GM23338 (cell line): ENCODE data around the gene TLR7.

Experiments
- CREB1 ChIP-seq: fragments of 250-450 bp; sonication (Bioruptor Pico); IDR thresholded peaks from 2 replicates; pipeline ENCODE4 v1.5.0; 2020; ENCODE audit warnings: low read depth, mild to moderate bottlenecking, moderate library complexity
- EZH2 ChIP-seq: fragments of 200-600 bp; sonication (generic); IDR thresholded peaks from one replicate; pipeline ENCODE4 v1.8.0; 2017; ENCODE audit warnings: antibody characterized with exemption, mild to moderate bottlenecking, low read depth; ENCODE audit not compliant: unreplicated experiment
- EZH2phosphoT487 ChIP-seq: fragments of 200-600 bp; sonication (generic); IDR thresholded peaks from one replicate; pipeline ENCODE4 v1.8.1; 2018; ENCODE audit warnings: antibody characterized with exemption; ENCODE audit not compliant: unreplicated experiment
- JUNB ChIP-seq: IDR thresholded peaks from one replicate; pipeline ENCODE4 v1.6.1; 2016; ENCODE audit warnings: antibody characterized with exemption; ENCODE audit not compliant: unreplicated experiment
- NANOG ChIP-seq: IDR thresholded peaks from 2 replicates; pipeline ENCODE4 v1.6.1; 2016; ENCODE audit warnings: antibody characterized with exemption, borderline replicate concordance
- POLR2AphosphoS5 ChIP-seq: IDR thresholded peaks from 2 replicates; pipeline ENCODE4 v1.6.1; 2016; ENCODE audit warnings: antibody characterized with exemption, low read depth
- STAT1 ChIP-seq: IDR thresholded peaks from one replicate; pipeline ENCODE4 v1.6.1; 2016; ENCODE audit warnings: antibody characterized with exemption; ENCODE audit not compliant: unreplicated experiment
- ZNF114 ChIP-seq: fragments of 250-450 bp; sonication (Bioruptor Pico); IDR thresholded peaks from 2 replicates; pipeline ENCODE4 v1.5.0; 2020; ENCODE audit warnings: mild to moderate bottlenecking, moderate library complexity
- ZNF331 ChIP-seq: fragments of 250-450 bp; sonication (Bioruptor Pico); IDR thresholded peaks from 2 replicates; pipeline ENCODE4 v1.5.0; 2020; ENCODE audit warnings: low read depth, mild to moderate bottlenecking, moderate library complexity
- TF ChIP-seq, protein P1 (sequence below), 2 experiments: fragments of 200-600 bp in 1 of 2; sonication (generic) in 1 of 2; conservative IDR thresholded peaks; 2 replicates each; pipeline versions ENCODE4 v1.5.1 to v1.6.1; 2016 to 2017; ENCODE audit warnings: antibody characterized with exemption in 2 of 2, low read depth in 2 of 2, mild to moderate bottlenecking in 2 of 2, moderate library complexity in 1 of 2
- TF ChIP-seq, protein P2 (sequence below): IDR thresholded peaks from one replicate; pipeline ENCODE4 v1.6.1; 2018; ENCODE audit warnings: antibody characterized with exemption; ENCODE audit not compliant: unreplicated experiment
- TF ChIP-seq, protein P3 (sequence below): IDR thresholded peaks from 2 replicates; pipeline ENCODE4 v1.6.1; 2016; ENCODE audit warnings: antibody characterized with exemption
- TF ChIP-seq, protein P4 (sequence below): fragments of 250-450 bp; sonication (Bioruptor Pico); IDR thresholded peaks from 2 replicates; pipeline ENCODE4 v1.5.0; 2020; ENCODE audit warnings: mild to moderate bottlenecking, moderate library complexity

DNA sequence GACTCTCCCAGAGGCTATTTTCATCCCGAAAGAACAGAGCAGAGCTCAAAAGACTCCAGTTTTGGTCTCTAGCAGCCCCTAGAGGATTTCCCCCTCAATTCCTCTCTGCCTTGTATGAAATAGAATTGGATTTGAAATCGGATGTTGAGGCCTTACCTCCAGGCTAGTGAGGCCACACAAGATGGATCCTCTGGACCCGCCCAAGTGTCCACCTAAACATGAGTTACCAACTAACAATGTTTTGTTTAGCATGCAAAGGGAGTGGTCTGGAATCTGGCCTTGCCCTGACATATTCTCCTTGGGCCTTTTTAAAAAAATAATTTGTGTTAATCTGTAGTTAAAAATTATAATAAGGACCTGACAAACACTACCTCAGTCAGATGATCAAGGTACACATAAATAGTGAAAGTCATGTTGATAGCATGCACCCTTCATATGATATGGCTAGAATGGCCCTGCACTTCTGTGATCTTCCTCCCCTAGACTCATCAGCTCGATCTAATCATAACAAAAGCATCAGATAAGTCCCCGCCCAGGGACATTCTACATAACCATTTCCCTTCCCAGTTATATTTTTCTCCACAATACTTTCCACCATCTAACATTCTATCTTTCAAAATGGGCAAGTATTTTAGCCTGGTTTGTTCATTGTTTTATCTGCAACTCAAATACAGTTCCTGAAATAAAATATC is 46.1 kb downstream of the TLR7 start:
- TF ChIP-seq, protein P1, sequence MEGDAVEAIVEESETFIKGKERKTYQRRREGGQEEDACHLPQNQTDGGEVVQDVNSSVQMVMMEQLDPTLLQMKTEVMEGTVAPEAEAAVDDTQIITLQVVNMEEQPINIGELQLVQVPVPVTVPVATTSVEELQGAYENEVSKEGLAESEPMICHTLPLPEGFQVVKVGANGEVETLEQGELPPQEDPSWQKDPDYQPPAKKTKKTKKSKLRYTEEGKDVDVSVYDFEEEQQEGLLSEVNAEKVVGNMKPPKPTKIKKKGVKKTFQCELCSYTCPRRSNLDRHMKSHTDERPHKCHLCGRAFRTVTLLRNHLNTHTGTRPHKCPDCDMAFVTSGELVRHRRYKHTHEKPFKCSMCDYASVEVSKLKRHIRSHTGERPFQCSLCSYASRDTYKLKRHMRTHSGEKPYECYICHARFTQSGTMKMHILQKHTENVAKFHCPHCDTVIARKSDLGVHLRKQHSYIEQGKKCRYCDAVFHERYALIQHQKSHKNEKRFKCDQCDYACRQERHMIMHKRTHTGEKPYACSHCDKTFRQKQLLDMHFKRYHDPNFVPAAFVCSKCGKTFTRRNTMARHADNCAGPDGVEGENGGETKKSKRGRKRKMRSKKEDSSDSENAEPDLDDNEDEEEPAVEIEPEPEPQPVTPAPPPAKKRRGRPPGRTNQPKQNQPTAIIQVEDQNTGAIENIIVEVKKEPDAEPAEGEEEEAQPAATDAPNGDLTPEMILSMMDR (conservative IDR thresholded peaks at IDR 0.05; ENCODE audit: low read depth in 2 of 2), result peak in 1 of 2 experiments; percentile 35; a peak in 2 of 4 replicates
- TF ChIP-seq, protein P2, sequence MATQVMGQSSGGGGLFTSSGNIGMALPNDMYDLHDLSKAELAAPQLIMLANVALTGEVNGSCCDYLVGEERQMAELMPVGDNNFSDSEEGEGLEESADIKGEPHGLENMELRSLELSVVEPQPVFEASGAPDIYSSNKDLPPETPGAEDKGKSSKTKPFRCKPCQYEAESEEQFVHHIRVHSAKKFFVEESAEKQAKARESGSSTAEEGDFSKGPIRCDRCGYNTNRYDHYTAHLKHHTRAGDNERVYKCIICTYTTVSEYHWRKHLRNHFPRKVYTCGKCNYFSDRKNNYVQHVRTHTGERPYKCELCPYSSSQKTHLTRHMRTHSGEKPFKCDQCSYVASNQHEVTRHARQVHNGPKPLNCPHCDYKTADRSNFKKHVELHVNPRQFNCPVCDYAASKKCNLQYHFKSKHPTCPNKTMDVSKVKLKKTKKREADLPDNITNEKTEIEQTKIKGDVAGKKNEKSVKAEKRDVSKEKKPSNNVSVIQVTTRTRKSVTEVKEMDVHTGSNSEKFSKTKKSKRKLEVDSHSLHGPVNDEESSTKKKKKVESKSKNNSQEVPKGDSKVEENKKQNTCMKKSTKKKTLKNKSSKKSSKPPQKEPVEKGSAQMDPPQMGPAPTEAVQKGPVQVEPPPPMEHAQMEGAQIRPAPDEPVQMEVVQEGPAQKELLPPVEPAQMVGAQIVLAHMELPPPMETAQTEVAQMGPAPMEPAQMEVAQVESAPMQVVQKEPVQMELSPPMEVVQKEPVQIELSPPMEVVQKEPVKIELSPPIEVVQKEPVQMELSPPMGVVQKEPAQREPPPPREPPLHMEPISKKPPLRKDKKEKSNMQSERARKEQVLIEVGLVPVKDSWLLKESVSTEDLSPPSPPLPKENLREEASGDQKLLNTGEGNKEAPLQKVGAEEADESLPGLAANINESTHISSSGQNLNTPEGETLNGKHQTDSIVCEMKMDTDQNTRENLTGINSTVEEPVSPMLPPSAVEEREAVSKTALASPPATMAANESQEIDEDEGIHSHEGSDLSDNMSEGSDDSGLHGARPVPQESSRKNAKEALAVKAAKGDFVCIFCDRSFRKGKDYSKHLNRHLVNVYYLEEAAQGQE, result no peak
- no peak for TF ChIP-seq POLR2AphosphoS5
- no peak for TF ChIP-seq ZNF114 (CRISPR knock-in tag)
- TF ChIP-seq, protein P3, sequence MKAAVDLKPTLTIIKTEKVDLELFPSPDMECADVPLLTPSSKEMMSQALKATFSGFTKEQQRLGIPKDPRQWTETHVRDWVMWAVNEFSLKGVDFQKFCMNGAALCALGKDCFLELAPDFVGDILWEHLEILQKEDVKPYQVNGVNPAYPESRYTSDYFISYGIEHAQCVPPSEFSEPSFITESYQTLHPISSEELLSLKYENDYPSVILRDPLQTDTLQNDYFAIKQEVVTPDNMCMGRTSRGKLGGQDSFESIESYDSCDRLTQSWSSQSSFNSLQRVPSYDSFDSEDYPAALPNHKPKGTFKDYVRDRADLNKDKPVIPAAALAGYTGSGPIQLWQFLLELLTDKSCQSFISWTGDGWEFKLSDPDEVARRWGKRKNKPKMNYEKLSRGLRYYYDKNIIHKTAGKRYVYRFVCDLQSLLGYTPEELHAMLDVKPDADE, result no peak
- TF ChIP-seq STAT1, result no peak
- TF ChIP-seq CREB1 (CRISPR knock-in tag), result no peak
- TF ChIP-seq JUNB, result no peak
- no peak for TF ChIP-seq EZH2
- no peak for TF ChIP-seq EZH2phosphoT487
- no peak for TF ChIP-seq NANOG
- no peak for TF ChIP-seq ZNF331 (CRISPR knock-in tag)
- TF ChIP-seq, protein P4, sequence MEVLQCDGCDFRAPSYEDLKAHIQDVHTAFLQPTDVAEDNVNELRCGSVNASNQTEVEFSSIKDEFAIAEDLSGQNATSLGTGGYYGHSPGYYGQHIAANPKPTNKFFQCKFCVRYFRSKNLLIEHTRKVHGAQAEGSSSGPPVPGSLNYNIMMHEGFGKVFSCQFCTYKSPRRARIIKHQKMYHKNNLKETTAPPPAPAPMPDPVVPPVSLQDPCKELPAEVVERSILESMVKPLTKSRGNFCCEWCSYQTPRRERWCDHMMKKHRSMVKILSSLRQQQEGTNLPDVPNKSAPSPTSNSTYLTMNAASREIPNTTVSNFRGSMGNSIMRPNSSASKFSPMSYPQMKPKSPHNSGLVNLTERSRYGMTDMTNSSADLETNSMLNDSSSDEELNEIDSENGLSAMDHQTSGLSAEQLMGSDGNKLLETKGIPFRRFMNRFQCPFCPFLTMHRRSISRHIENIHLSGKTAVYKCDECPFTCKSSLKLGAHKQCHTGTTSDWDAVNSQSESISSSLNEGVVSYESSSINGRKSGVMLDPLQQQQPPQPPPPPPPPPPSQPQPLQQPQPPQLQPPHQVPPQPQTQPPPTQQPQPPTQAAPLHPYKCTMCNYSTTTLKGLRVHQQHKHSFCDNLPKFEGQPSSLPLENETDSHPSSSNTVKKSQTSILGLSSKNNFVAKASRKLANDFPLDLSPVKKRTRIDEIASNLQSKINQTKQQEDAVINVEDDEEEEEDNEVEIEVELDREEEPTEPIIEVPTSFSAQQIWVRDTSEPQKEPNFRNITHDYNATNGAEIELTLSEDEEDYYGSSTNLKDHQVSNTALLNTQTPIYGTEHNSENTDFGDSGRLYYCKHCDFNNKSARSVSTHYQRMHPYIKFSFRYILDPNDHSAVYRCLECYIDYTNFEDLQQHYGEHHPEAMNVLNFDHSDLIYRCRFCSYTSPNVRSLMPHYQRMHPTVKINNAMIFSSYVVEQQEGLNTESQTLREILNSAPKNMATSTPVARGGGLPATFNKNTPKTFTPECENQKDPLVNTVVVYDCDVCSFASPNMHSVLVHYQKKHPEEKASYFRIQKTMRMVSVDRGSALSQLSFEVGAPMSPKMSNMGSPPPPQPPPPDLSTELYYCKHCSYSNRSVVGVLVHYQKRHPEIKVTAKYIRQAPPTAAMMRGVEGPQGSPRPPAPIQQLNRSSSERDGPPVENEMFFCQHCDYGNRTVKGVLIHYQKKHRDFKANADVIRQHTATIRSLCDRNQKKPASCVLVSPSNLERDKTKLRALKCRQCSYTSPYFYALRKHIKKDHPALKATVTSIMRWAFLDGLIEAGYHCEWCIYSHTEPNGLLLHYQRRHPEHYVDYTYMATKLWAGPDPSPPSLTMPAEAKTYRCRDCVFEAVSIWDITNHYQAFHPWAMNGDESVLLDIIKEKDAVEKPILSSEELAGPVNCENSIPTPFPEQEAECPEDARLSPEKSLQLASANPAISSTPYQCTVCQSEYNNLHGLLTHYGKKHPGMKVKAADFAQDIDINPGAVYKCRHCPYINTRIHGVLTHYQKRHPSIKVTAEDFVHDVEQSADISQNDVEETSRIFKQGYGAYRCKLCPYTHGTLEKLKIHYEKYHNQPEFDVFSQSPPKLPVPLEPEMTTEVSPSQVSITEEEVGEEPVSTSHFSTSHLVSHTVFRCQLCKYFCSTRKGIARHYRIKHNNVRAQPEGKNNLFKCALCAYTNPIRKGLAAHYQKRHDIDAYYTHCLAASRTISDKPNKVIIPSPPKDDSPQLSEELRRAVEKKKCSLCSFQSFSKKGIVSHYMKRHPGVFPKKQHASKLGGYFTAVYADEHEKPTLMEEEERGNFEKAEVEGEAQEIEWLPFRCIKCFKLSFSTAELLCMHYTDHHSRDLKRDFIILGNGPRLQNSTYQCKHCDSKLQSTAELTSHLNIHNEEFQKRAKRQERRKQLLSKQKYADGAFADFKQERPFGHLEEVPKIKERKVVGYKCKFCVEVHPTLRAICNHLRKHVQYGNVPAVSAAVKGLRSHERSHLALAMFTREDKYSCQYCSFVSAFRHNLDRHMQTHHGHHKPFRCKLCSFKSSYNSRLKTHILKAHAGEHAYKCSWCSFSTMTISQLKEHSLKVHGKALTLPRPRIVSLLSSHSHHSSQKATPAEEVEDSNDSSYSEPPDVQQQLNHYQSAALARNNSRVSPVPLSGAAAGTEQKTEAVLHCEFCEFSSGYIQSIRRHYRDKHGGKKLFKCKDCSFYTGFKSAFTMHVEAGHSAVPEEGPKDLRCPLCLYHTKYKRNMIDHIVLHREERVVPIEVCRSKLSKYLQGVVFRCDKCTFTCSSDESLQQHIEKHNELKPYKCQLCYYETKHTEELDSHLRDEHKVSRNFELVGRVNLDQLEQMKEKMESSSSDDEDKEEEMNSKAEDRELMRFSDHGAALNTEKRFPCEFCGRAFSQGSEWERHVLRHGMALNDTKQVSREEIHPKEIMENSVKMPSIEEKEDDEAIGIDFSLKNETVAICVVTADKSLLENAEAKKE (CRISPR knock-in tag), result no peak
